ENCODE results near the gene ALPI. TPM values are rescaled to one million over a fixed set of nuclear protein-coding genes. Genes with fewer than 3 reads are reported as not detected.
"Not testable (repeated sequence)": the region's sequence is repeated elsewhere in the genome, so short reads cannot be mapped to it uniquely, and the experiment has no call there.

The ALPI gene
- total and polyA plus RNA-seq, 5 donors from 2014 or later: not detected

- Histone ChIP-seq H3K27me3 (ENCODE audit: control insufficient read depth, insufficient read depth, low read length) (no peaks in the 10 kb centered on the region), H3K4me3 (ENCODE audit: low read depth, low read length) (no peak overlapping the region), H3K9me3 (ENCODE audit: control insufficient read depth in 2 of 2, low read length in 2 of 2) (no peaks in the 10 kb centered on the region), H3K36me3 (ENCODE audit: control insufficient read depth, insufficient read depth, low read length) (no peaks in the 10 kb centered on the region), H3K27ac (ENCODE audit: insufficient read depth, low read length, poor library complexity, severe bottlenecking) (no peak overlapping the region), H3K4me1 (ENCODE audit: control insufficient read depth, insufficient read depth, low read length, poor library complexity, severe bottlenecking) (no peaks in the 10 kb centered on the region)
- Mint-ChIP-seq H3K4me3 (no peak overlapping the region), H3K27ac (no peak overlapping the region), H3K4me1 (no peaks in the 10 kb centered on the region), H3K9me3 (peaks cover 0 to 3% (median 0%) of the 10 kb centered on the region in 7 donors), H3K27me3 (no peaks in the 10 kb centered on the region), H3K36me3 (no peaks in the 10 kb centered on the region)
- ATAC-seq (ENCODE audit: low read depth in 2 of 2) (no peak), DNase-seq (no peak)
Measured at GRCh38 chr2:232431705-232432590, 24.0 kb upstream of the ALPI start.

- Histone ChIP-seq H3K4me3 (ENCODE audit: low read depth, low read length) (no peak overlapping the region), H3K9me3 (ENCODE audit: control insufficient read depth in 2 of 2, low read length in 2 of 2) (no peaks in the 10 kb centered on the region), H3K27me3 (ENCODE audit: control insufficient read depth, insufficient read depth, low read length) (no peaks in the 10 kb centered on the region), H3K36me3 (ENCODE audit: control insufficient read depth, insufficient read depth, low read length) (no peaks in the 10 kb centered on the region), H3K27ac (ENCODE audit: insufficient read depth, low read length, poor library complexity, severe bottlenecking) (no peak overlapping the region), H3K4me1 (ENCODE audit: control insufficient read depth, insufficient read depth, low read length, poor library complexity, severe bottlenecking) (no peaks in the 10 kb centered on the region)
- Mint-ChIP-seq H3K4me3 (no peak overlapping the region), H3K9me3 (peaks cover 0 to 3% (median 0%) of the 10 kb centered on the region in 7 donors), H3K27me3 (no peaks in the 10 kb centered on the region), H3K4me1 (no peaks in the 10 kb centered on the region), H3K36me3 (no peaks in the 10 kb centered on the region), H3K27ac (no peak overlapping the region)
- no peak for ATAC-seq (ENCODE audit: low read depth in 2 of 2)
- DNase-seq: no peak
Measured at GRCh38 chr2:232432598-232433184, 23.3 kb upstream of the ALPI start.

GRCh38 chr2:232433622-232434021 lies 22.3 kb upstream of the ALPI start:
- not testable (repeated sequence) for H3K4me1 Mint-ChIP-seq, H3K9me3 Mint-ChIP-seq

GRCh38 chr2:232434091-232434490 lies 21.9 kb upstream of the ALPI start:
- DNase-seq: no peak
- no peak overlapping the region for H3K27ac Mint-ChIP-seq
- Histone ChIP-seq H3K4me1 (ENCODE audit: control insufficient read depth, insufficient read depth, low read length, poor library complexity, severe bottlenecking) (no peaks in the 10 kb centered on the region), H3K27me3 (ENCODE audit: control insufficient read depth, insufficient read depth, low read length) (no peaks in the 10 kb centered on the region), H3K4me3 (ENCODE audit: low read depth, low read length) (no peak overlapping the region), H3K9me3 (ENCODE audit: control insufficient read depth in 2 of 2, low read length in 2 of 2) (no peaks in the 10 kb centered on the region), H3K27ac (ENCODE audit: insufficient read depth, low read length, poor library complexity, severe bottlenecking) (no peak overlapping the region), H3K36me3 (ENCODE audit: control insufficient read depth, insufficient read depth, low read length) (no peaks in the 10 kb centered on the region)
- peaks cover 0 to 2% (median 0%) of the 10 kb centered on the region in 7 donors for H3K9me3 Mint-ChIP-seq
- no peaks in the 10 kb centered on the region for H3K4me1 Mint-ChIP-seq
- no peaks in the 10 kb centered on the region for H3K36me3 Mint-ChIP-seq
- H3K27me3 Mint-ChIP-seq: no peaks in the 10 kb centered on the region
- no peak overlapping the region for H3K4me3 Mint-ChIP-seq
- no peak for ATAC-seq (ENCODE audit: low read depth in 2 of 2)

More at GRCh38 chr2:232433622-232434021, 22.3 kb upstream of the ALPI start:
- not testable (repeated sequence) for H3K27me3 ChIP-seq (ENCODE audit: control insufficient read depth, insufficient read depth, low read length); H3K27ac Mint-ChIP-seq; H3K27ac ChIP-seq (ENCODE audit: insufficient read depth, low read length, poor library complexity, severe bottlenecking); H3K4me3 ChIP-seq (ENCODE audit: low read depth, low read length); H3K36me3 Mint-ChIP-seq; H3K36me3 ChIP-seq (ENCODE audit: control insufficient read depth, insufficient read depth, low read length); ATAC-seq (ENCODE audit: low read depth in 2 of 2); DNase-seq; H3K4me1 ChIP-seq (ENCODE audit: control insufficient read depth, insufficient read depth, low read length, poor library complexity, severe bottlenecking); H3K9me3 ChIP-seq (ENCODE audit: control insufficient read depth in 2 of 2, low read length in 2 of 2); H3K27me3 Mint-ChIP-seq; H3K4me3 Mint-ChIP-seq

GRCh38 chr2:232434563-232435374 lies 21.2 kb upstream of the ALPI start:
- peaks cover 0 to 2% (median 0%) of the 10 kb centered on the region in 7 donors for H3K9me3 Mint-ChIP-seq
- no peaks in the 10 kb centered on the region for H3K27me3 ChIP-seq (ENCODE audit: control insufficient read depth, insufficient read depth, low read length)
- H3K36me3 Mint-ChIP-seq: no peaks in the 10 kb centered on the region
- H3K4me1 ChIP-seq (ENCODE audit: control insufficient read depth, insufficient read depth, low read length, poor library complexity, severe bottlenecking): no peaks in the 10 kb centered on the region
- H3K27ac ChIP-seq (ENCODE audit: insufficient read depth, low read length, poor library complexity, severe bottlenecking): no peak overlapping the region
- no peak overlapping the region for H3K4me3 Mint-ChIP-seq
- H3K9me3 ChIP-seq (ENCODE audit: control insufficient read depth in 2 of 2, low read length in 2 of 2): no peaks in the 10 kb centered on the region
- H3K27me3 Mint-ChIP-seq: no peaks in the 10 kb centered on the region
- no peak for ATAC-seq (ENCODE audit: low read depth in 2 of 2)
- no peak for DNase-seq
- peaks cover 0 to 2% (median 0%) of the 10 kb centered on the region in 4 donors for H3K4me1 Mint-ChIP-seq
- no peak overlapping the region for H3K4me3 ChIP-seq (ENCODE audit: low read depth, low read length)
- peak overlapping the region in 1 of 3 donors; percentile 40 for H3K27ac Mint-ChIP-seq
- H3K36me3 ChIP-seq (ENCODE audit: control insufficient read depth, insufficient read depth, low read length): no peaks in the 10 kb centered on the region

- DNase-seq (no peak), ATAC-seq (ENCODE audit: low read depth in 2 of 2) (no peak)
- no peaks in the 10 kb centered on the region for H3K27me3 ChIP-seq (ENCODE audit: control insufficient read depth, insufficient read depth, low read length)
- H3K9me3 ChIP-seq (ENCODE audit: control insufficient read depth in 2 of 2, low read length in 2 of 2): no peaks in the 10 kb centered on the region
- Mint-ChIP-seq H3K27me3 (no peaks in the 10 kb centered on the region), H3K9me3 (peaks cover 0 to 2% (median 0%) of the 10 kb centered on the region in 7 donors), H3K27ac (peak overlapping the region in 1 of 3 donors; percentile 40), H3K4me1 (peaks cover 0 to 7% (median 0%) of the 10 kb centered on the region in 4 donors), H3K36me3 (no peaks in the 10 kb centered on the region), H3K4me3 (no peak overlapping the region)
- no peaks in the 10 kb centered on the region for H3K4me1 ChIP-seq (ENCODE audit: control insufficient read depth, insufficient read depth, low read length, poor library complexity, severe bottlenecking)
- H3K27ac ChIP-seq (ENCODE audit: insufficient read depth, low read length, poor library complexity, severe bottlenecking): no peak overlapping the region
- no peaks in the 10 kb centered on the region for H3K36me3 ChIP-seq (ENCODE audit: control insufficient read depth, insufficient read depth, low read length)
- no peak overlapping the region for H3K4me3 ChIP-seq (ENCODE audit: low read depth, low read length)
Measured at GRCh38 chr2:232435375-232435648, 20.6 kb upstream of the ALPI start.

- Histone ChIP-seq H3K4me3 (ENCODE audit: low read depth, low read length) (no peak overlapping the region), H3K9me3 (ENCODE audit: control insufficient read depth in 2 of 2, low read length in 2 of 2) (no peaks in the 10 kb centered on the region), H3K36me3 (ENCODE audit: control insufficient read depth, insufficient read depth, low read length) (no peaks in the 10 kb centered on the region), H3K4me1 (ENCODE audit: control insufficient read depth, insufficient read depth, low read length, poor library complexity, severe bottlenecking) (no peaks in the 10 kb centered on the region), H3K27ac (ENCODE audit: insufficient read depth, low read length, poor library complexity, severe bottlenecking) (no peak overlapping the region), H3K27me3 (ENCODE audit: control insufficient read depth, insufficient read depth, low read length) (no peaks in the 10 kb centered on the region)
- no peak for DNase-seq
- Mint-ChIP-seq H3K4me3 (no peak overlapping the region), H3K36me3 (no peaks in the 10 kb centered on the region), H3K27me3 (no peaks in the 10 kb centered on the region), H3K9me3 (peaks cover 0 to 2% (median 0%) of the 10 kb centered on the region in 7 donors), H3K27ac (no peak overlapping the region), H3K4me1 (peaks cover 0 to 11% (median 0%) of the 10 kb centered on the region in 4 donors)
- no peak for ATAC-seq (ENCODE audit: low read depth in 2 of 2)
Measured at GRCh38 chr2:232435805-232436204, 20.1 kb upstream of the ALPI start.
